ENCODE data around the gene RALBP1.

- TF ChIP-seq, protein P1, sequence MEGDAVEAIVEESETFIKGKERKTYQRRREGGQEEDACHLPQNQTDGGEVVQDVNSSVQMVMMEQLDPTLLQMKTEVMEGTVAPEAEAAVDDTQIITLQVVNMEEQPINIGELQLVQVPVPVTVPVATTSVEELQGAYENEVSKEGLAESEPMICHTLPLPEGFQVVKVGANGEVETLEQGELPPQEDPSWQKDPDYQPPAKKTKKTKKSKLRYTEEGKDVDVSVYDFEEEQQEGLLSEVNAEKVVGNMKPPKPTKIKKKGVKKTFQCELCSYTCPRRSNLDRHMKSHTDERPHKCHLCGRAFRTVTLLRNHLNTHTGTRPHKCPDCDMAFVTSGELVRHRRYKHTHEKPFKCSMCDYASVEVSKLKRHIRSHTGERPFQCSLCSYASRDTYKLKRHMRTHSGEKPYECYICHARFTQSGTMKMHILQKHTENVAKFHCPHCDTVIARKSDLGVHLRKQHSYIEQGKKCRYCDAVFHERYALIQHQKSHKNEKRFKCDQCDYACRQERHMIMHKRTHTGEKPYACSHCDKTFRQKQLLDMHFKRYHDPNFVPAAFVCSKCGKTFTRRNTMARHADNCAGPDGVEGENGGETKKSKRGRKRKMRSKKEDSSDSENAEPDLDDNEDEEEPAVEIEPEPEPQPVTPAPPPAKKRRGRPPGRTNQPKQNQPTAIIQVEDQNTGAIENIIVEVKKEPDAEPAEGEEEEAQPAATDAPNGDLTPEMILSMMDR (IDR thresholded peaks at IDR 0.05; ENCODE audit: low read length): no peak
- TF ChIP-seq EZH2phosphoT487 (IDR thresholded peaks at IDR 0.05; ENCODE audit: low read length) (no peak), EZH2 (optimal IDR thresholded peaks at IDR 0.05; ENCODE audit: low read depth, low read length) (no peak)
Observed at GRCh38 chr18:9562584-9562983, 87.3 kb downstream of the RALBP1 start.

Data from MM.1S (cell line).